HepG2 (cell line): Measurements from ENCODE around the gene CTNNA3. TPM values are rescaled to one million over a fixed set of nuclear protein-coding genes. Genes with fewer than 3 reads are reported as not detected.
"Not testable (repeated sequence)": the region's sequence is repeated elsewhere in the genome, so short reads cannot be mapped to it uniquely, and the experiment has no call there.

Source experiments
- ATAC-seq: fragments of 200-7000 bp; cut with Tn5 transposase; 3 replicates; pipeline ENCODE4 v1.9.1; 2020; ENCODE audit warnings: mild to moderate bottlenecking, moderate library complexity
- BruUV-seq: library from RNA; stranded (reverse); fragments of 400-500 nt; replicated peaks from 2 replicates; lab custom pipeline; 2021; lab: Mats Ljungman, UMichigan
- CTCF ChIA-PET: fragments of 300-600 bp; formaldehyde crosslinking; extraction: SDS; loops from one replicate; lab custom pipeline; 2021; ENCODE audit warnings: low total read pairs, inconsistent platforms, low intra/inter-chr PET ratio; lab: Yijun Ruan, JAX
- POLR2A ChIA-PET: fragments of 350-600 bp; sonication (Branson Sonifier 250); formaldehyde crosslinking; loops from one replicate; lab custom pipeline; 2020; ENCODE audit warnings: antibody characterized with exemption, inconsistent platforms; lab: Yijun Ruan, JAX
- DNase-seq: peaks from one replicate; pipeline ENCODE4 v3.0.0-alpha.2; 2015; ENCODE audit warnings: low spot score
- FAIRE-seq: peaks from 3 replicates; lab custom pipeline; 2011; peaks lifted over from hg19 to GRCh38; lab: Jason Lieb, UNC
- H2AFZ ChIP-seq: one replicate; pipeline ENCODE4 v1.6.1; 2011; ENCODE audit warnings: low read length, inconsistent platforms
- H3K27ac ChIP-seq: fragments of 300-600 bp; 3 replicates; pipeline ENCODE4 v1.8.0; 2011; ENCODE audit warnings: mixed run types, mild to moderate bottlenecking, mixed read lengths, low read length, inconsistent platforms; ENCODE audit not compliant: insufficient read depth; ENCODE audit errors: extremely low read length
- H3K27me3 ChIP-seq, 2 experiments: fragments of 200-600 bp in 1 of 2; 2 replicates in 1 of 2; 3 replicates in 1 of 2; pipeline versions ENCODE4 v1.6.0 to v1.8.0; 2011; ENCODE audit warnings: low read length in 2 of 2, mild to moderate bottlenecking in 2 of 2, moderate library complexity in 2 of 2, inconsistent platforms in 1 of 2; ENCODE audit not compliant: insufficient read depth in 2 of 2, control insufficient read depth in 1 of 2
- H3K36me3 ChIP-seq, 2 experiments: fragments of 200-600 bp in 1 of 2; replicated peaks in 1 of 2; 2 replicates in 1 of 2; 3 replicates in 1 of 2; pipeline versions ENCODE4 v1.5.1 to v1.8.0; 2011; ENCODE audit warnings: low read length in 2 of 2, inconsistent platforms in 1 of 2; ENCODE audit not compliant: insufficient read depth in 2 of 2, control insufficient read depth in 1 of 2
- H3K4me1 ChIP-seq: 2 replicates; pipeline ENCODE4 v1.5.1; 2012; ENCODE audit warnings: low read length, inconsistent platforms; ENCODE audit not compliant: insufficient read depth
- H3K4me2 ChIP-seq: 2 replicates; pipeline ENCODE4 v1.6.0; 2011; ENCODE audit warnings: low read depth, low read length, inconsistent platforms
- H3K4me3 ChIP-seq, 3 experiments: fragments of 200-600 bp in 1 of 3; sonication (generic), shearing (Covaris generic) in 1 of 3; replicated peaks in 1 of 3; 2 replicates each; pipeline ENCODE4 v1.5.1; 2011 to 2016; ENCODE audit warnings: low read length in 3 of 3, inconsistent platforms in 2 of 3, low read depth in 2 of 3, mild to moderate bottlenecking in 2 of 3, control low read depth in 1 of 3, mixed read lengths in 1 of 3; ENCODE audit not compliant: insufficient read depth in 1 of 3
- H3K79me2 ChIP-seq: one replicate; pipeline ENCODE4 v1.6.1; 2011; ENCODE audit warnings: low read length, inconsistent platforms; ENCODE audit not compliant: insufficient read depth
- H3K9ac ChIP-seq: 2 replicates; pipeline ENCODE4 v1.6.0; 2011; ENCODE audit warnings: mild to moderate bottlenecking, low read depth, low read length, inconsistent platforms; ENCODE audit not compliant: insufficient read depth
- H3K9me3 ChIP-seq: 2 replicates; pipeline ENCODE4 v1.5.1; 2012; ENCODE audit warnings: mild to moderate bottlenecking, low read length
- H4K20me1 ChIP-seq: 2 replicates; pipeline ENCODE4 v1.6.0; 2011; ENCODE audit warnings: inconsistent platforms, mild to moderate bottlenecking, low read length, moderate library complexity; ENCODE audit not compliant: insufficient read depth
- ASH2L ChIP-seq: fragments of 300-600, 200-600 bp; sonication (generic); IDR thresholded peaks from 2 replicates; pipeline ENCODE4 v1.7.0; 2017; ENCODE audit warnings: low read depth, mild to moderate bottlenecking, moderate library complexity, mixed read lengths, low read length; ENCODE audit not compliant: insufficient read length
- FLYWCH1 ChIP-seq: sonication (generic); formaldehyde crosslinking; IDR thresholded peaks from 2 replicates; pipeline ENCODE4 v1.8.1; 2023; ENCODE audit warnings: mild to moderate bottlenecking, missing genetic modification reagents
- HNRNPL ChIP-seq: fragments of 200-400 bp; formaldehyde crosslinking; IDR thresholded peaks from 2 replicates; pipeline ENCODE4 v1.6.1; 2017; ENCODE audit warnings: mild to moderate bottlenecking, low read depth, low read length
- MTA3 ChIP-seq: sonication (generic); formaldehyde crosslinking; IDR thresholded peaks from 2 replicates; pipeline ENCODE4 v1.4.0; 2020; ENCODE audit warnings: missing genetic modification reagents
- MTF1 ChIP-seq: sonication (generic); formaldehyde crosslinking; IDR thresholded peaks from 2 replicates; pipeline ENCODE4 v1.5.0; 2020; ENCODE audit warnings: missing genetic modification reagents
- NR2F6 ChIP-seq, 2 experiments: IDR thresholded peaks; 2 replicates each; pipeline ENCODE4 v1.6.1; 2016; ENCODE audit warnings: antibody characterized with exemption in 1 of 2, mild to moderate bottlenecking in 1 of 2
- SIX1 ChIP-seq: sonication (generic); formaldehyde crosslinking; IDR thresholded peaks from 2 replicates; pipeline ENCODE4 v1.4.0; 2020; ENCODE audit warnings: missing genetic modification reagents, borderline replicate concordance
- ZBTB20 ChIP-seq: sonication (generic); formaldehyde crosslinking; IDR thresholded peaks from 2 replicates; pipeline ENCODE4 v1.8.1; 2023; ENCODE audit warnings: missing genetic modification reagents, low read depth, mild to moderate bottlenecking, borderline replicate concordance
- ZKSCAN5 ChIP-seq: sonication (generic); formaldehyde crosslinking; IDR thresholded peaks from 2 replicates; pipeline ENCODE4 v1.5.1; 2020; ENCODE audit warnings: mild to moderate bottlenecking, missing genetic modification reagents
- ZNF564 ChIP-seq: sonication (generic); formaldehyde crosslinking; IDR thresholded peaks from 2 replicates; pipeline ENCODE4 v1.8.1; 2023; ENCODE audit warnings: mild to moderate bottlenecking, missing genetic modification reagents
- ZNF878 ChIP-seq: sonication (generic); formaldehyde crosslinking; IDR thresholded peaks from 2 replicates; pipeline ENCODE4 v1.8.1; 2023; ENCODE audit warnings: mild to moderate bottlenecking, missing genetic modification reagents, moderate library complexity
- WGBS: methylation state at CpG from one replicate; pipeline ENCODE4 v1.1.6; 2017; ENCODE audit warnings: low lambda C conversion rate; 5-methylcytosine and 5-hydroxymethylcytosine counted together
- in situ Hi-C: cut with HindIII; loops from 2 replicates; pipeline ENCODE4 v1.10.0; 2017; ENCODE audit warnings: low pct_unique_long_range_greater_than_20kb; ENCODE audit not compliant: extremely low pct_ligation_motif_present
- intact Hi-C: fragments of 100-400 bp; cut with micrococcal nuclease; formaldehyde crosslinking; loops from one replicate; pipeline ENCODE4 v1.10.0; 2022; ENCODE audit not compliant: unreplicated experiment
- polyA plus RNA-seq, 8 experiments: library from polyadenylated mRNA; depleted of rRNA in 3 of 8; stranded (reverse) in 7 of 8; unstranded in 1 of 8; fragments of >200 nt; fragmentation: Illumina TruSeq in 4 of 8; extraction: Trizol in 4 of 8; gene quantifications; 2 replicates each; pipeline versions ENCODE4 v1.2.1 to v1.2.3, GENCODE V29; 2011 to 2016; ENCODE audit warnings: low read depth in 4 of 8, missing spikeins in 1 of 8, mixed read lengths in 1 of 8; ENCODE audit not compliant: insufficient read depth in 1 of 8
- total RNA-seq, 5 experiments: library from RNA; depleted of rRNA; stranded (reverse); fragments of >200 nt; fragmentation: Illumina TruSeq; extraction: Trizol; gene quantifications; 2 replicates each; pipeline ENCODE4 v1.2.3, GENCODE V29; 2016; ENCODE audit warnings: low read depth in 1 of 5
- TF ChIP-seq, protein P1 (sequence below): sonication (generic); formaldehyde crosslinking; IDR thresholded peaks from 2 replicates; pipeline ENCODE4 v1.4.0; 2020; ENCODE audit warnings: mild to moderate bottlenecking, missing genetic modification reagents

The CTNNA3 gene
- total and polyA plus RNA-seq, 2 of the 13 experiments (the other 11 are each of a cell fraction or from before 2014, with no cell fraction given): not detected

DNA sequence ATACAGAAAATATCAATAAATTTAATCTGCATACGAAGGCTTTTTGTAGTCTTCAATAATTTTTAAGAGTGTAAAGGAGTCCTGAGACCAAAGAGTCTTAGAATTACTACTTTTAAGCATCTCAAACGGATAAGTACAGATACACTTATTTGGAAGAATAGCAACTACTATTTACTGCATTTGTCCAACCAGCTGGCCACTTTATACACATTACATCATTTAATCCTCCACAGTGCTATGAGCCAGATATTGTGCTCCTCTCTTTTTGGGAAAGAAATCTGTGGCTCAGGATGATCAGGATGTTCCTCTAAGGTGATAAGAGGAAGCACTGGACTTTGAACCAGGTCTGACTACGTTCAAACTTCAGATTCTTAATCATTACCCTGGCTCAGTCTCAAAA is 1358.8 kb downstream of the CTNNA3 start:
- ATAC-seq (no peak), DNase-seq (no peak), FAIRE-seq (no peak)
- Histone ChIP-seq H4K20me1 (no peaks in the 10 kb centered on the region), H3K4me2 (no peak overlapping the region), H3K9ac (no peak overlapping the region), H3K4me1 (no peaks in the 10 kb centered on the region), H3K36me3 (no peaks in the 10 kb centered on the region), H3K27me3 (no peaks in the 10 kb centered on the region), H3K4me3 (no peak overlapping the region), H3K27ac (no peak overlapping the region), H3K9me3 (peaks cover 12% of the 10 kb centered on the region), H2AFZ (no peak overlapping the region), H3K79me2 (no peaks in the 10 kb centered on the region)
- intact Hi-C loops: no loop called here
- no TSS peak for BruUV-seq
- TF ChIP-seq ZBTB20 (CRISPR knock-in tag) (no peak), ZNF878 (CRISPR knock-in tag) (no peak), SIX1 (CRISPR knock-in tag) (no peak), MTA3 (no peak)
- TF ChIP-seq, protein P1, sequence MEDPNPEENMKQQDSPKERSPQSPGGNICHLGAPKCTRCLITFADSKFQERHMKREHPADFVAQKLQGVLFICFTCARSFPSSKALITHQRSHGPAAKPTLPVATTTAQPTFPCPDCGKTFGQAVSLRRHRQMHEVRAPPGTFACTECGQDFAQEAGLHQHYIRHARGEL: no peak
- ChIA-PET CTCF (no interaction called here), POLR2A (no interaction called here)
- in situ Hi-C loops: no loop called here
- WGBS: 0% methylated on average over 3 of the region's 3 CpGs

DNA sequence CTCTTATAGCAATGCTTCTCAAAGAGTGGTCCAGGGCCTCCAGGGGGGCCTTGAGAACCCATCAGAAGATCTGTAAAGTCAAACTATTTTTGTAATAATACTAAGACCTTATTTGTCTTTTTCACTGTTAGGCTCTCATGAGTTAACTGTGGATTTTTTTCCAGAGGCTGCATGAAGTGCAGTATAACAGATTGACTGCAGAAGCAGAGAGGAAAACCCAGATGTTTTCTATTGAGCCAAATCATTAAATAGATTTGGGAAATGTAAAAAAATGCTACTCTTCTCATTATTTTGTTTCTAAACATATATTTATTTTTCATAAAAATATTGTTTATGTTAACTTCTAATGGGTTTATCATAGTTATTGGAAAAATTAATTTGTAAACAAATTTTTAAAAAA is 1359.2 kb downstream of the CTNNA3 start:
- BruUV-seq: no TSS peak

DNA sequence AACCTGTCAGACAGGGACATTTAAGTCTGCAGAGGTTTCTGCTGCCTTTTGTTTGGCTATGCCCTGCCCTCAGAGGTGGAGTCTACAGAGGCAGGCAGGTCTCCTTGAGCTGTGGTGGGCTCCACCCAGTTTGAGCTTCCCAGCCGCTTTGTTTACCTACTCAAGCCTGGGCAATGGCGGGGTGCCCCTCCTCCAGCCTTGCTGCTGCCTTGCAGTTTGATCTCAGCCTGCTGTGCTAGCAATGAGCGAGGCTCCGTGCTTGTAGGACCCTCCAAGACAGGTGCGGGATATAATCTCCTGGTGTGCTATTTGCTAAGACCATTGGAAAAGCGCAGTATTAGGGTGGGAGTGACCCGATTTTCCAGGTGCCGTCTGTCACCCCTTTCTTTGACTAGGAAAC is 1360.2 kb downstream of the CTNNA3 start:
- FAIRE-seq, BruUV-seq, in situ Hi-C loops: not testable (repeated sequence)

More for the DNA sequence above, 1359.2 kb downstream of the CTNNA3 start:
- Histone ChIP-seq H3K4me2 (no peak overlapping the region), H3K36me3 (no peaks in the 10 kb centered on the region), H3K27ac (no peak overlapping the region), H3K79me2 (no peaks in the 10 kb centered on the region), H4K20me1 (no peaks in the 10 kb centered on the region), H3K27me3 (no peaks in the 10 kb centered on the region), H3K4me3 (no peak overlapping the region), H2AFZ (no peak overlapping the region), H3K4me1 (no peaks in the 10 kb centered on the region), H3K9me3 (peaks cover 12% of the 10 kb centered on the region), H3K9ac (no peak overlapping the region)
- ATAC-seq (no peak), FAIRE-seq (no peak), DNase-seq (no peak)
- in situ Hi-C loops: no loop called here
- no peak for TF ChIP-seq FLYWCH1 (CRISPR knock-in tag)
- TF ChIP-seq HNRNPL: no peak
- TF ChIP-seq ASH2L: no peak
- no peak for TF ChIP-seq ZKSCAN5 (CRISPR knock-in tag)
- TF ChIP-seq ZNF564 (CRISPR knock-in tag): no peak
- no peak for TF ChIP-seq MTA3
- no peak for TF ChIP-seq NR2F6 (IDR thresholded peaks at IDR 0.05)
- no peak for TF ChIP-seq NR2F6 (CRISPR knock-in tag; IDR thresholded peaks at IDR 0.05)
- TF ChIP-seq MTF1 (CRISPR knock-in tag): no peak
- ChIA-PET CTCF (no interaction called here), POLR2A (no interaction called here)
- intact Hi-C loops: no loop called here

More for the DNA sequence above, 1360.2 kb downstream of the CTNNA3 start:
- 51% methylated on average over 3 of the region's 8 CpGs for WGBS
- DNase-seq, ATAC-seq, H3K9ac ChIP-seq, POLR2A ChIA-PET, H3K4me2 ChIP-seq, H3K4me3 ChIP-seq, H3K36me3 ChIP-seq, H3K27me3 ChIP-seq, H3K79me2 ChIP-seq, H2AFZ ChIP-seq, H4K20me1 ChIP-seq, H3K4me1 ChIP-seq, H3K27ac ChIP-seq, CTCF ChIA-PET, intact Hi-C loops: not testable (repeated sequence)
- peaks cover 12% of the 10 kb centered on the region for H3K9me3 ChIP-seq
